Measurements from ENCODE around the gene SULF2. TPM values are rescaled to one million over a fixed set of nuclear protein-coding genes. Genes with fewer than 3 reads are reported as not detected.

SULF2 gene
- total and polyA plus RNA-seq, 9 of the 15 experiments (the other 6 are each of a cell fraction or from before 2014, with no cell fraction given) = 0.33 TPM; not detected in 8

GRCh38 chr20:47727170-47727880 is 58.0 kb downstream of the SULF2 start:
- Histone ChIP-seq H4K20me1 (replicated peaks; ENCODE audit: control insufficient read depth, insufficient read depth, low read length) (no peaks in the 10 kb centered on the region), H3K4me2 (ENCODE audit: insufficient read depth, low read length) (peak overlapping the region; percentile 52), H3K9me3 (replicated peaks; ENCODE audit: control insufficient read depth, insufficient read depth, low read depth, low read length) (no peaks in the 10 kb centered on the region; the same call in 1 of the 2 replicates), H3K9me1 (ENCODE audit: control insufficient read depth, insufficient read depth, low read length) (no peaks in the 10 kb centered on the region), H3K4me3 (no peak overlapping the region), H2AFZ (ENCODE audit: low read depth, low read length) (no peak overlapping the region), H3K4me1 (replicated peaks in 1 of 2; ENCODE audit: control insufficient read depth in 2 of 2, insufficient read depth in 2 of 2, low read length in 2 of 2) (0 out of 5 replicates have a peak, but pooled peaks cover 0 to 6% of the 10 kb centered on the region in 2 experiments), H3K27me3 (ENCODE audit: control insufficient read depth in 2 of 2, insufficient read depth in 2 of 2, low read length in 2 of 2) (peaks cover 19 to 53% of the 10 kb centered on the region in 2 experiments; a peak in 4 of 5 replicates), H3K36me3 (ENCODE audit: control insufficient read depth, insufficient read depth, low read length) (no peaks in the 10 kb centered on the region), H3K79me2 (ENCODE audit: control insufficient read depth, insufficient read depth, low read length) (no peaks in the 10 kb centered on the region), H3K27ac (ENCODE audit: extremely low read depth, low read depth, low read length) (no peak overlapping the region), H3K9ac (ENCODE audit: insufficient read depth in 1 of 2, low read depth in 2 of 2, low read length in 2 of 2) (no peak overlapping the region)
- intact Hi-C loops (cut with micrococcal nuclease) = loop anchor here (5.0 kb wide), 1 partner anchor 50 kb away; no protein-coding TSS in a partner anchor
- under 1% methylated on average over 18 of the region's 18 CpGs for WGBS (ENCODE audit: insufficient coverage, low coverage, missing lambda C conversion rate)
- CTCF ChIA-PET (ENCODE audit: low intra/inter-chr PET ratio) = no interaction called here
- POLR2A ChIA-PET = interaction anchor here (0.6 kb wide), 1 partner anchor 288 kb away, joined by 3 read pairs; no protein-coding TSS in a partner anchor
- no TSS peak for BruUV-seq (replicated peaks)
- ATAC-seq = no peak
- FAIRE-seq = no peak
- in situ Hi-C loops (cut with MboI) = no loop called here
- DNase-seq (ENCODE audit: extremely low read depth in 1 of 4, low spot score in 3 of 4) = no peak
- TF ChIP-seq, protein P1, sequence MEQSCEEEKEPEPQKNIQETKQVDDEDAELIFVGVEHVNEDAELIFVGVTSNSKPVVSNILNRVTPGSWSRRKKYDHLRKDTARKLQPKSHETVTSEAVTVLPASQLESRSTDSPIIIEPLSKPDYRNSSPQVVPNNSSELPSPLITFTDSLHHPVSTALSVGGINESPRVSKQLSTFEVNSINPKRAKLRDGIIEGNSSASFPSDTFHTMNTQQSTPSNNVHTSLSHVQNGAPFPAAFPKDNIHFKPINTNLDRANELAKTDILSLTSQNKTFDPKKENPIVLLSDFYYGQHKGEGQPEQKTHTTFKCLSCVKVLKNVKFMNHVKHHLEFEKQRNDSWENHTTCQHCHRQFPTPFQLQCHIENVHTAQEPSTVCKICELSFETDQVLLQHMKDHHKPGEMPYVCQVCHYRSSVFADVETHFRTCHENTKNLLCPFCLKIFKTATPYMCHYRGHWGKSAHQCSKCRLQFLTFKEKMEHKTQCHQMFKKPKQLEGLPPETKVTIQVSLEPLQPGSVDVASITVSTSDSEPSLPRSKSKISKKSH (CRISPR knock-in tag; IDR thresholded peaks at IDR 0.05) = no peak
- TF ChIP-seq HLTF (IDR thresholded peaks at IDR 0.05) (no peak), ASH1L (IDR thresholded peaks at IDR 0.05; ENCODE audit: borderline replicate concordance, low read depth, partially characterized antibody) (no peak), PKNOX1 (IDR thresholded peaks at IDR 0.05) (no peak), RFX1 (IDR thresholded peaks at IDR 0.05) (peak; percentile 40; the same call in 1 of the 2 replicates), VEZF1 (CRISPR knock-in tag; IDR thresholded peaks at IDR 0.05) (no peak), ZNF408 (CRISPR knock-in tag; IDR thresholded peaks at IDR 0.05; ENCODE audit: low read depth) (no peak), CEBPG (CRISPR knock-in tag; IDR thresholded peaks at IDR 0.05) (no peak), CEBPG (tag; conservative IDR thresholded peaks at IDR 0.05 in 1 of 2, IDR thresholded peaks at IDR 0.05 in 1 of 2) (no peak), ZNF121 (CRISPR knock-in tag; conservative IDR thresholded peaks at IDR 0.05) (no peak), GABPB2 (CRISPR knock-in tag; conservative IDR thresholded peaks at IDR 0.05) (no peak)
